ENCODE data around the gene PNMA8B. TPM values are rescaled to one million over a fixed set of nuclear protein-coding genes. Genes with fewer than 3 reads are reported as not detected.

PNMA8B gene
- total RNA-seq, 1 donor from 2014 or later, result 0.09 TPM

DNA sequence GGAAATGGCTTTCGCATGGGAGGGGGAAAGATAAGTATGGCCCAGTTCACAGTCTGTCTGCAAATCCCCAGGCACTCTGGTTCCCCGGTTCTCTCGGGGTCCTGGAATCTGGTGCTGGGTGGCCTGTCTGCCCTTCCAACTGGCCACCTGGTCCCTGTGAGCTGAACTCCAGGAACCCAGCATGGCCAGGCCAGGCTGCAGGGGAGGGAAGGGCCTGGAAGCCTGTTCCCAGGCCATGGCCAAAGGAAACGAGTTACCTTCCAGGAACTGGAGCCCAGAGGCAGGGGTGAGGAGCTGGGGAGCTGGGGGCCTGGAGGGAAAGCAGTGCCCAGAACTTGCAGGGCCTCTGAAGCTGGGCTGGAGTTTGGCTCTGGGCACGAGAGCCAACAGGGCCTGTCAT lies 47.8 kb downstream of the PNMA8B start:
- no peak overlapping the region for H2AFZ ChIP-seq (replicated peaks)

DNA sequence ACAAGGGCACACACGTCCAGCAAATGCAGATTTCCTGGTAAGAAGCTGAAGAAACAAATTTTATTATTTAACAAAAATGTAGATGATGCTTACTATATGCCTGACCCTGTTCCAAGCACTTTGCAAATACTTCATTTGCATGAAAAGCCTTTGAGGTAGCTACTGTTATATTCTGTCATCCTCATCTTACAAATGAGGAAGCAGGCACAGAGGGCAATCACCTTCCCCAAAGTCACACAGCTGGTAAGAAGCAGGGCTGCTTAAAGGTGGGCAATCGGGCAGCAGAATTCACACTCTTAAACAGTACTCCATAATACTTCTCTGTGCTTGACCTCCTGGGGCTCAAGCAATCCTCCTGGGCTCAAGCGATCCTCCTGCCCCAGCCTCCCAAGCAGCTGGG lies 48.7 kb downstream of the PNMA8B start:
- H4K20me1 ChIP-seq (ENCODE audit: low read depth), result no peaks in the 10 kb centered on the region
- no peak overlapping the region for H2AFZ ChIP-seq (replicated peaks)
- no peak overlapping the region for H3K27ac ChIP-seq
- H3F3A ChIP-seq (ENCODE audit: low read depth), result no peaks in the 10 kb centered on the region
- Mint-ChIP-seq H3K4me1 (no peaks in the 10 kb centered on the region), H3K27ac (no peak overlapping the region), H3K36me3 (peaks cover 6% of the 10 kb centered on the region), H3K4me3 (no peak overlapping the region), H3K9me3 (peaks cover 8% of the 10 kb centered on the region), H3K27me3 (ENCODE audit: insufficient read depth, low read depth) (peaks cover 8% of the 10 kb centered on the region)
- H3K36me3 ChIP-seq, result no peaks in the 10 kb centered on the region
- no peak overlapping the region for H3K9ac ChIP-seq
- no peaks in the 10 kb centered on the region for H3K9me3 ChIP-seq (ENCODE audit: low read depth)
- no peak overlapping the region for H3K4me2 ChIP-seq
- no peaks in the 10 kb centered on the region for H3K27me3 ChIP-seq
- no peak overlapping the region for H3K4me3 ChIP-seq
- H3K4me1 ChIP-seq, result no peaks in the 10 kb centered on the region
- no peak for DNase-seq (ENCODE audit: low spot score)
- H3K79me2 ChIP-seq (ENCODE audit: low read depth), result no peaks in the 10 kb centered on the region
- TF ChIP-seq EZH2phosphoT487 (IDR thresholded peaks at IDR 0.05) (no peak), EZH2 (IDR thresholded peaks at IDR 0.05) (no peak)
- TF ChIP-seq, protein P1, sequence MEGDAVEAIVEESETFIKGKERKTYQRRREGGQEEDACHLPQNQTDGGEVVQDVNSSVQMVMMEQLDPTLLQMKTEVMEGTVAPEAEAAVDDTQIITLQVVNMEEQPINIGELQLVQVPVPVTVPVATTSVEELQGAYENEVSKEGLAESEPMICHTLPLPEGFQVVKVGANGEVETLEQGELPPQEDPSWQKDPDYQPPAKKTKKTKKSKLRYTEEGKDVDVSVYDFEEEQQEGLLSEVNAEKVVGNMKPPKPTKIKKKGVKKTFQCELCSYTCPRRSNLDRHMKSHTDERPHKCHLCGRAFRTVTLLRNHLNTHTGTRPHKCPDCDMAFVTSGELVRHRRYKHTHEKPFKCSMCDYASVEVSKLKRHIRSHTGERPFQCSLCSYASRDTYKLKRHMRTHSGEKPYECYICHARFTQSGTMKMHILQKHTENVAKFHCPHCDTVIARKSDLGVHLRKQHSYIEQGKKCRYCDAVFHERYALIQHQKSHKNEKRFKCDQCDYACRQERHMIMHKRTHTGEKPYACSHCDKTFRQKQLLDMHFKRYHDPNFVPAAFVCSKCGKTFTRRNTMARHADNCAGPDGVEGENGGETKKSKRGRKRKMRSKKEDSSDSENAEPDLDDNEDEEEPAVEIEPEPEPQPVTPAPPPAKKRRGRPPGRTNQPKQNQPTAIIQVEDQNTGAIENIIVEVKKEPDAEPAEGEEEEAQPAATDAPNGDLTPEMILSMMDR (IDR thresholded peaks at IDR 0.05), result no peak

More for the DNA sequence above, 47.8 kb downstream of the PNMA8B start:
- peak overlapping the region; percentile 72 for H3K27ac Mint-ChIP-seq
- Histone ChIP-seq H3K27me3 (no peaks in the 10 kb centered on the region), H3K4me2 (no peak overlapping the region), H3K9me3 (ENCODE audit: low read depth) (no peaks in the 10 kb centered on the region), H3K27ac (no peak overlapping the region), H4K20me1 (ENCODE audit: low read depth) (no peaks in the 10 kb centered on the region), H3K4me3 (no peak overlapping the region), H3F3A (ENCODE audit: low read depth) (no peaks in the 10 kb centered on the region), H3K9ac (no peak overlapping the region), H3K36me3 (no peaks in the 10 kb centered on the region), H3K4me1 (no peaks in the 10 kb centered on the region), H3K79me2 (ENCODE audit: low read depth) (no peaks in the 10 kb centered on the region)
- no peaks in the 10 kb centered on the region for H3K4me1 Mint-ChIP-seq
- no peak overlapping the region for H3K4me3 Mint-ChIP-seq
- DNase-seq (ENCODE audit: low spot score), result no peak
- TF ChIP-seq, protein P1 (IDR thresholded peaks at IDR 0.05), result no peak
- TF ChIP-seq EZH2phosphoT487 (IDR thresholded peaks at IDR 0.05), result no peak
- TF ChIP-seq EZH2 (IDR thresholded peaks at IDR 0.05), result no peak
- H3K9me3 Mint-ChIP-seq, result peaks cover 8% of the 10 kb centered on the region
- peaks cover 8% of the 10 kb centered on the region for H3K27me3 Mint-ChIP-seq (ENCODE audit: insufficient read depth, low read depth)
- H3K36me3 Mint-ChIP-seq, result peaks cover 6% of the 10 kb centered on the region

DNA sequence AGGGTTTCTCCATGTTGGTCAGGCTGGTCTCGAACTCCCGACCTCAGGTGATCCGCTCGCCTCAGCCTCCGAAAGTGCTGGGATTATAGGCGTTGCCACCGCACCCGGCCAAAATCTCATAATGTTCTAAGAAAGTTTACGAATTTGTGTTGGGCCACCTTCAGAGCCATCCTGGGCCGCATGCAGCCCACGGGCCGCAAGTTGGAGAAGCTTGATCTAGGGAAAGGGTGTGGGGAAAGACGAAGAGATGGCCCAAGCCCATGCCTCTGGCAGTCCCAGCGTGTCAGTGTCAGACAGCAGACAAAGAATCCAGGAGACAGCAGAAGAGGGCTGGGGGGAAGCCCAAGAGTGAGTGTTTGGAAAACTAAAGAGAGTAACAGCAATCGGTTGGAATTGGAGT lies 49.6 kb downstream of the PNMA8B start:
- no peak for TF ChIP-seq EZH2 (IDR thresholded peaks at IDR 0.05)
- TF ChIP-seq, protein P1 (IDR thresholded peaks at IDR 0.05), result no peak
- no peak for TF ChIP-seq EZH2phosphoT487 (IDR thresholded peaks at IDR 0.05)
- no peaks in the 10 kb centered on the region for H4K20me1 ChIP-seq (ENCODE audit: low read depth)
- DNase-seq (ENCODE audit: low spot score), result no peak
- no peaks in the 10 kb centered on the region for H3F3A ChIP-seq (ENCODE audit: low read depth)
- H3K36me3 Mint-ChIP-seq, result peaks cover 6% of the 10 kb centered on the region
- no peak overlapping the region for H3K9ac ChIP-seq
- no peak overlapping the region for H2AFZ ChIP-seq (replicated peaks)
- no peak overlapping the region for H3K4me3 Mint-ChIP-seq
- H3K27me3 Mint-ChIP-seq (ENCODE audit: insufficient read depth, low read depth), result peaks cover 8% of the 10 kb centered on the region
- no peak overlapping the region for H3K27ac Mint-ChIP-seq
- no peak overlapping the region for H3K27ac ChIP-seq
- H3K27me3 ChIP-seq, result no peaks in the 10 kb centered on the region
- no peaks in the 10 kb centered on the region for H3K79me2 ChIP-seq (ENCODE audit: low read depth)
- H3K9me3 ChIP-seq (ENCODE audit: low read depth), result no peaks in the 10 kb centered on the region
- H3K4me3 ChIP-seq, result no peak overlapping the region
- no peaks in the 10 kb centered on the region for H3K36me3 ChIP-seq
- H3K4me1 ChIP-seq, result no peaks in the 10 kb centered on the region
- H3K4me1 Mint-ChIP-seq, result no peaks in the 10 kb centered on the region
- peaks cover 8% of the 10 kb centered on the region for H3K9me3 Mint-ChIP-seq
- H3K4me2 ChIP-seq, result no peak overlapping the region
